TTC549 (cell line): Measurements from ENCODE around the gene ERGIC1.

Experiments used
- FAIRE-seq: peaks from 2 replicates; lab custom pipeline; 2012; peaks lifted over from hg19 to GRCh38; lab: Jason Lieb, UNC

ERGIC1 gene

DNA sequence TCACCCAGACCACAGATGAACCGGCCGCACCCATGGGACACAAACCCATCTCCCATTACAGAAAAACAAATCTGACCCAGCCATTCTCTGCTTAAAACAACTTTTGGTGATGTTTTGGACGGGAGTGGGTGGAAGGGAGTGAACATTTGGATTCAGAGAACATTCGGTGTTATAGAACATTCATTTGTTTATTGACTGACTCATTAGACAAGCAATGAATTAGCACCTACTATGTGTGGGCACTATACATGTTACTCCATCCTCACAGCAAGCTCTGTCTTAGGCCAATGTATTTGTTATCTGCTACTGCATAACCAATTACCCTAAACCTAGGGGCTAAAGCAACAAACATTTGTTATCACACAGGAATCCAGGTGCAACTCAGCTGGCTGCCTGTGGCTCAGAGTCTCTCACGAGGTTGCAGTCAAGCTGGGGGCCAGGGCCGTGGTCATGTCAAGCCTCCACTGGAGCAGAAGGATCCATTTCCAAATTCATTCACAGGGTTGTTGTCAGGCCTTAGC is 5.1 kb upstream of the ERGIC1 start:
- FAIRE-seq, result no peak

DNA sequence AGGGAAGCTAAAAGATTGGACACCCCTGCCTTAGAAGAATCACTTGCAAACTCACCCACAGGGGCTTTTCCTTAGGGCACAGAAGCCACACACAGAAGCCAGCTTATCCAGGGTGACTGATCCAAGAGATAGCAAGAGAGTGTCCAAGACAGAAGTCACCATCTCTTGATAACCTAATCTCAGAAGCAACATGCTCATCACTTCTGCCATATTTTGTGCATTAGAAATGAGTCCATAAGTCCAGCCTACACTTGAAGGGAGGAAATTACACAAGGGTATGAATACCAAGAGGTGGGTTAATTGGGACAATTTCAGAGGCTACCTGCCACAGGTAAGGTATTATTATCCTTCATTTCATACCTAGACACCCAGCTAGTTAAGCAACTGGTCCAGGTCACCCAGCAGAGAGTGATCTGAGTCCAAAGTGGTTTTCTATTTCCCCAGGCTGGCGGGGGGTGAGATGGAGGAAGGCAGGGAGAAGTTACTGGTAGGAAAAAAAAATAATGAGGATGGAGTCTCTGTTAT is 3.7 kb upstream of the ERGIC1 start:
- no peak for FAIRE-seq

DNA sequence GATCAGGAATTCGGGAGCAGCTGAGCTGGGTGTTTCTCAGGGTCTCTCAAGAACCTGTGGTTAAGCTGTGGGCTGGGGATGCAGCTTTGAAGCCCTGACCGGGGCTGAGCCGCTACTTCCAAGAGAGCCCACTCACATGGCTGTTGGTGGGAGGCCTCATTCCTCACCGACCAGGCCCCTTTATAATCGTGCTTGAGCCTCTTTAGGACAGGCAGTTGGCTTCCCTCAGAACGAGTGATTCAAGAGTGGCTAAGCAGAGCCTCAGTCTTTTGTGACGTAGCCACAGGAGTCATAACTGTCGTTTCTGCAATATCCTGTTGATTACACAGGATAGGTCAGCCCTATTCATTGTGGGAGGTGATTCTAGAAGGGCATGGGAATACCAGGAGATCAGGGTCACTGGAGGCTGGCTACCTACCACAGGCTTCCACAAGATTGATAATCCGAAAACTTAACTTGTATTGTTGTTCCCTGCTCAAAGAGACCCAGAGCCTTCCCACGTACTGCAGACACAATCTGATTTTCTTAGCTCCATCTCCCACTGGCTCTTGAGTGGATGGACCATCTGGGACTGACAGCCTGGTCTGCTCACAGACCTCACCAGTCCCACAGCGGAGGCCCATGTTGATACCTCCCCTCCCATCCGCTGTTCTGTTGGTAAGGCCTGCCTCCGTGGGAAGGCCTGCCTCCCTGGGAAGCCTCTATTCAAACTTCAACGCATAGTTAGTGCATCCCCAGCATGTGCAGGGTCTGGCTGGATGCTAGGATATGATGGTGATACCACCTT is 3.0 kb upstream of the ERGIC1 start:
- no peak for FAIRE-seq

DNA sequence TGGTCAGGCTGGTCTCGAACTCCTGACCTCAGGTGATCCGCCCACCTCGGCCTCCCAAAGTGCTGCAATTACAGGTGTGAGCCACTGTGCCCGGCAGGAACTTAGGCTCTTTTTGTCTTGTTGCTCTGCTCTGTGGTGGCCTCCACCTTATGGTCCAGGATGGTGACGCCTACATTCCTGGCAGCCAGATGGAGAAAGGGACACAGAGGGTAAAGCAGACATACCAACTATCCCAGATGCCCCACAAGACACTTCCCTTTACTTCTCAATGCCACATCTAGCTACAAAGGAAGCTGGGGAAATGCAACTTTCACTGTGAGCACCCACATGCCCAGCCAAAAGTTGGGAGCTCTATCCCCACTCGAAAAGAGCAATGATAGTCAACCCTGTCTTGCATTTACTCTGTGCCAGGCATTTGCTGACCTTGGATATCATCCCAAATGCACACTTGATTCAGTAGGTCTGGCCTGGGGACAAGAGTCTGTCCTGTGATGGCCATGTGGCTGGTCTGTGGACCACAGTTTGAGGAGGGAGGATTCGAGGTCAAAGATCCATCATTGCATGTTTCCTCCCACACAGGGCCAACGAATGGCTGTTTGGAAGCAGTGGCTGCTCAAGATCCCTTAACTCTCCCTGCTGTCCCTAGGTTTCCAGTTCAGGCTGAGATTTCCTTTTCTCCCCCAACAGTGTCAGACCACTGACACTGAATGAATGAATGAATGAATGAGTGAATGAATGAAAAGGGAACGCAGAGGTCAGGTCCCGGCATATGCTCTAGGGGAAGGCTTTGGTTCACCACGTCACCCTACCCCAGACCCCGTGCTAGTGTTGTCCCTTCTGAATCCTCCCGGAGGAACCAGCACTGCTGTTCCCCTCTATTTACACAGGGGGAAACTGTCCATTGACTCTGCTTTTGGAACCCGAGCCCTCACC is 1.4 kb upstream of the ERGIC1 start:
- no peak for FAIRE-seq

DNA sequence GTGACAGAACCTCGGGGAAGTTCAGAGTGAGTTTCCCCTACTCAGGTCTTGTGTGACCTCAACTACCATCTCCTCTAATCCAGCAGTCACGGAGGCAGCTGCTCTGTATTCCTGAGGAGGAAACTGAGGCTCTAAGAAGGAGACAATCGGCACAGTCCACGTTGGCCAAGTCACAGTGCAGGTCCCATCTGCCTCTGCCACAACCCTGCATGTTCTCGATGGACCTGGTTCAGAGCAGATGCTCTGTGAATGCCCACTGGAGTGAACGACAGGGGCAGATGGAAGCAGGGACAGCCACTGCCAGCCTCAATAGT is 722 bp upstream of the ERGIC1 start:
- no peak for FAIRE-seq

DNA sequence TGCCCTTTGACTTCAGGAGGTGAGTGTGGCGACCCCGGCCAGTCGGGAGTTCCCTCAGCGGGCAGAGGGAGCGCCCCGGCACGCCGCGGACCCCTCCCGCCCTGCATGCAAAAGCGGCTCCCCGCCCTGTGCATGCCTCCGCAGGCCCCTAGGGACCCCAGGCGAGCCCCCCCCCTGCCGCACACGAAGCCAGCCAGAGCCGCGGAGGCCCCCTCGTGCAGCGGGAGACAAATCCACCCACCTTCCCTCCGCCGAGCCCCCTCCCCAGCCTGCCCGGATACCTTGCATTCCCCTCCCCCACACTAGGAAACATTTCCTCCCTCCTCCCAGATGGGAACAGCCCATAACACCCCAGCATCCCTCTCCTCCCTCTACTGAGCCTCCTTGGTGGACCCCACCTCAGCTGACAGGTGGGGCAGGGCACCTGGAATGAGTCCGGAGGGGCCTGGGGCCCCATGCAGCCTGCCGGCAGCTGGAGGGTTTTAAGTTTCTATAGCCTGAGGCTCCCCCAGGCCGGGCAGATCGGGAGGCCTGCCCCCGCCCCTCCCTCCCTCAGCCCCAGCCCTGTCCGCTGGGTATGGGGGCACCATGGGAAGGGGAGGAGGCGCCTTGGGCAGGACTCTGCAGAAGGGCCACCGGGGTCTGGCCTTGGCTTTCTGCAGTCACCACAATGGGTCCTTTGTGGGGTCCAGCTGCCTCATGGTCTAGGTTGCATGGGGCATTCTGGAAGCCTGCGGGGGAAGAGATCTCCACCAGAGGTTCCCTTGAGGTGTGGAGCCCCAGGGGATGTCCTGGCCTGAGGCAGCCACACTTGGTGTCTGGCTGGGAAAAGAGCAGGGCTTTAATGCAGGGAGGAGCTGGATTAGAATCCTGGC is 601 bp downstream of the ERGIC1 start:
- no peak for FAIRE-seq

DNA sequence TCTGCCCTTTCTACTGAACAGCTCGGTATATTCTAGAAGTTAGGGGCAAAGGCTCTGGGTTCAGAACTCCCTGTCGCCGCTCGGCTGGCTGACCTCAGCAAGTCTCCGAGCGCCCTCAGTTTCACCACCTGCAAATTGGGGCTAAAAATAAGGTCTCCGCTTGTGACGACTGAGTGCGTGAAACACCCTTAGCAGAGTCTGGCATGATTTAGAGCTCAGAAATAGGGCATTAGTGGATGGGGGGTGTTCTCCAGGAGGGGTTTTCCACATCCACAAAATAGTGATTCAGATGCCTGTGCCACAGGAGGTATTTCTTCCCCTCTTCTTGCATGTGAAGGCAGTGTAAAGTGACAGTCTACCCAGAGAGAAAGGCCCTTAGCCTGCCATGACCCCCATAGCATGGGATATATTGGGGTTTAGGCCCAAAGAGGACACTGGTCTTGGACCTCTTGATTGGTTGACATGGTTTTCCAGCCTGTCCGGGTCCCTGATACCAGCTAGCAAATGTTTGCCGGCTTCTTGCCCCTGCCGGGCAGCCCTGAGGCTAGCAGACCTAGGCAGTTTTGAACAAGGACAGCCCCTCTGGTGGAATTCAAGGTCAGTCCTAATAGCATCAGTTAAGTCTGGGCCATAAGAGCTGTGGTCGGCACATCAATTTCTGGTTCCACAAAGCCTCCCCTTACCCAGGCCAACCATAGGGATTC is 1.4 kb downstream of the ERGIC1 start:
- no peak for FAIRE-seq

DNA sequence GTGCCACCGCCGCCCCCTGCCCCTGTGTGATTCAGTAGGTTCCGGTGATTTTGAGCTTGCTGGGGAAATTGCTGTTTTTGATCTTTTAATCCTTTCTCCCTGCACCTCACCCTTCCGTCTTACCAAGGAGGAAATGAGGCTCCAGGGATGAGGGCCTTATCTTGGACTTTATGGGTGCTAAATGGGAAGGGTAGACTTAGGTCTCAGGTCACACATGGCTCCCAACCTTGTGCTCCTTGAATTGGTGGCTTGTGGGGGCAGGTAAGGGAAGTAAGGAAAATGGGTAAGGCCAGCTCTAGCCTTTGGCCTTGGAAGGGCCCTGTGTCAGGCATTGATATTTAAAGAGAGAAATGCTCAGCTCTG is 1.9 kb downstream of the ERGIC1 start:
- no peak for FAIRE-seq

DNA sequence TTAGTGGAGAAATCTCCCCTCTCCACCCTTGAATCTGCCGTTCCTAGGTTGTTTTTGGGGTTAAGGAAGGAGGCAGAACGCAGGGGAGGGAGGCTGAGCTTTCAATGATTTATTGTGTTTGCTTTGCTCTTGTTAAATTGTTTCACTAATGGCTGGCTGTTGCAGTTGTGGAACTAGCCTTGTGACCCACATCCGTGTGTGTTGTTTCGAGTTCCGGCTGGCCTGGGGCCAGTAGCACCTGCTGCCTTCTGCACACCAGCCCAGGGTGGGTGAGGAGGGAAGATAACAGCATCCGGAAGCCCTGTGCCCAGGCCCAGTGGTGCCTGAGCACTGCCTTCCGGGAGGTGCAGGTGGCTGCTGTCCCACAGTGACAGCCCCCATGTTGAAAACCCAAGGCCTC is 3.6 kb downstream of the ERGIC1 start:
- no peak for FAIRE-seq

DNA sequence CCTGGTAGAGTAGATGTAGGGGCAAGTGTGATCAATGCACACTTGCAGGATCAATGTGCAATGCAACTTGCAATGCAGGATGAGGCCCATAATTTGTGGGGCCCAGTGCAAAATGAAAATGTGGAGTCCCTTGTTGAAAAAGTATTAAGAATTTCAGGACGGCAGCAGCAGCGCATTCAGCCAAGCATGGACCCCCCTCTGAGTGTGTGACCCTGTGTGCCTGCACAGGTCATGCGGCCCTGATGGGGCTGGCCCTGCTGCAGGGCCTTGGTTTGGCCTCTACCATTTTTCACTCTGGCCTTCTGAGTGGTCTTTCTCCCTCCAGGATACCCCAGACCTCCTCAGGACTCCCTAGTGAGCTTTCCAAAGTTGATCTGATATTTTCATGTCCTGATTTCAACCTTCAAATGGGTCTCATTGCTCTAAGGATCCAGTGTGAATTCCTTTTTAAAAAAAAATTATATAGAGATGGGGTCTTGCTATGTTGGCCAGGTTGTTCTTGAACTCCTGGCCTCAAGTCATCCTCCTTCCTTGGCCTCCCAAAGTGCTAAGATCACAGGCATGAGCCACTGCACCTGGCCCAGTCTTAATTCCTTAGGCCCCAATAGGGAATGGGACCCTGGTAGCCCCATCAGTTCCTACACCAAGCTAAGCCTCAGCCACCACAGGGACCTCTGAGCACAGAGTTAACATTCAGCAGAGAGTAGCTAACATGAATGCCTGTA is 4.3 kb downstream of the ERGIC1 start:
- no peak for FAIRE-seq

DNA sequence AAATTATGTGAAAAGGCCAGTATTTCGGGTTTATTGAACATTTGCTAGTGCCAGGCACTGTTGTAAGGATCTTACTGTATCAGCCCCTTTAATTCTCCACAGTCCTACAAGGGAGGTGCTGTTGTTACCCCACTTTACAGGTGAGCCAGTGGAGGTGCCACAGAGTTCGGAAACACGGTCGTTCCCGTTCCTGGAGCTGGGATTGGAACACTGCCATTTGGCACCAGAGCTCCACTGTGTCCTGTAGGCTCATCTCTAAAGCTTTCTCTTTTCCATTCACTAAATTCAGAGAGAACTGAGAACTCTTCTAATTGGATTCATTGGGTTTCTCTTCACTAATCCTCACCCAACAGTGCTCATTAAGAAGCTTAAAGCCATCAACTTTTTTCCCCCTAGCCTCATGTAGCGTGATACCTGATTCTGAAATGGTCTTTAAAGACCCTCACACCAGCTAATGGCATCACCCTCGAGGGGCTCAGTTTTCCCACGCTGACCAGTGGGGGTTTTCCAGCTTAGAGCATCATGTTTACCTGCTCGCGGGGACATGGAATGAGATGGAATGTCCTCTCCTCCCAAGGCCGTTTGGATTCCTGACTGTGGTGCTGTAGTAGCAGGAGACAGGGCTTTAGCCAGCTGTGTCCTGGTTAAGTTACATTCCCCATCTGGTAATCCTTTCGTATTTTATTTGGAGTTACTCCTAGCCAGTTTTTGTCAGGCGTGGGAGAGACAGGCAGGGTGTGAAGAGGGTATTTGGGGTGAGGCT is 5.8 kb downstream of the ERGIC1 start:
- FAIRE-seq, result no peak

DNA sequence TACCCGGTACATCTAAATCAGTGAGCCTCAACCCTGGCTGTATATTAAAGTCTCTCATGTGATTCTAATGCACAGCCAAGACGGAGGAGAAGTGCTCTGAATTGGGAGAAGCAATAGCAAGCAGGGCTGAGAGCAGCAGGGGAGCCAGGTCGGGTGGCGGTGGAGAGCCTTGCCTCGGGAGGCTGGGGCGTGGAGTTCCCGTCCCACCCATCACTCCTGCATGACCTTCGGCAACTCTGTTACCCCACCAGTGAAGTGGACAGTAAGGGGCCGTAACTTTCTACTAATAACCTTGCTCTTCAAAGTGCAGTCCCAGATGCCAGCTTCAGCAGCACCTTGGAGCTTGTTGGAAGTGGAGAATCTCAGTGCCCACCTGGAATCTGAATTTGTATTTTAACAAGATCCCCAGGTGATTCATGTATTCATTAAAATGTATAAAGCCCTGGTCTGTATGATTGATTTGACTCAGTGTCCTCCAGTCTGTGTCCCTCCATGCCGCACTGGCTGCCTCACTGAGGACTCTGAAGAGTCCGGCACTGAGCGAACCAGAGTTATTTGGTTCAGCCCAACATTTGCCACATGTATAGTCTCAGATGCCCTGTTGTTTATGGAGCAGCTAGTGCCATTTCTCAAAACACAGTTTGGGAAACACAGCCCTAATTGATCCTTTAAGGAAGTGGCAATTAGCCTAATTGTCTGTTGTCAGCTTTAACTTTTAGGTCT is 6.5 kb downstream of the ERGIC1 start:
- FAIRE-seq, result no peak

DNA sequence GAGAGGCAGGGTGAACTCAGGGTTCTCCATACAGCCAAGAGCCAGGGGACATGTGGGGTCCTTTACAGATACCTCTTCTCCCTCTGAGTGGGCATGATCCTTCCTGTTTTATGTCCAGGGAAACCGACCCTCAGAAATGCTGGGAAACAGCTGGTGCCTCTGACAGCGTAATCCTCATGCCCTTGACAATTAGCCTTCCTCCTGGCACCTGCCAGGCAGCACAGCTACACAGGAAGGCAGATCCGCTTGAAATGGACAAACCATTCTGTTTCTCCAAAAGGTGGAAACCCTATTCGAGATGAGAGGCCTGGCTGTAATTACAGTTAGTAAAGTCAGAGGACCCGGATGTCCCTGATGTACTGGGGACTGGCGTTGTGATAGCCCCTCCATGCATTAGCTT is 7.2 kb downstream of the ERGIC1 start:
- no peak for FAIRE-seq

DNA sequence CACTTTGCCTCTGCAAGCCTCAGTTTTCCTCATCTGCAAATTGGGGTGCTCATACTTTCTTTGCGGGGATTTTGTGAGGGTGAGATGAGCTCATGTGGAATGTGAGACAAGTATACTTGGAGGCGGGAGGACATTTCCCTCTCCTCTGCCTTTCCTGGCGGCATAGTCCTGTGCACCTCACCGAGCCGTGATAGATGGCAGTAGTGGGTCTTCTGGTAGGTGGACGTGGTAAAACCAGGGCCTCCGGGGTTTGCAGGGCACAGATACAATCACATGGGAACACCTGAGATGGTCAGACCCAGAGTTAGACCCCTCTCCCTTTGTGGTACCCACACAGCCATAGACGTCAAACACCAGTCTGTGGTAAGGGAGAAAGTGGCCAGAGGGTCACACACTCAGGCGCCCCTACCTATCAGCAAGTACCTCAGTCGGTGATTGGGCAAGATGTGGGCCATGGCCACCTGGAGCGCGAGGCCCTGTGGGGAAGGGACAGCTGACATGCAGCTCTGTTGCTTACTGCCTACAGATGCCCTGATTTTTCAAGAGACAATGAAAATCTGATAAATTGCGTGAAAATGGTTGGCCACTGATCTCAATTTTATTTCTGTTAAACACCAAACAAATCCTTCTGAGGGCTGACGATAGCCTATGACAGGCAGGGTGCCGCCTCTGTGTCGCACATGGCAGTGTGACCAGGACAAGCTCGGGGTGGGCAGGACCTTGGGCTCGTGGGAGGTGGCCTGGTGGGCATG is 9.9 kb downstream of the ERGIC1 start:
- FAIRE-seq, result no peak

DNA sequence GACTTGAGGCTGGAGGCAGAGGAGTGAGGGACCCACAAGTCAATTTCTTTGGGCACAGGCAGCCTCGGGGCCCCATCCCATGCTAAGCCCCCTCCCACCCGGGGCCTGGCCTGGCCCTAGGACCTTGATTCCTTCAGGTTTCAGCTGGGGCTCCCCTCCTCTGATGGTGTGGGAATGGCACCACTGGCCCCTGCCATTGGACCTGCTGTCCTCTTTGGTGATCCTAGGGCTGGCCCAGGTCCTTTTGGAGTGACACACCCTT is 10.5 kb downstream of the ERGIC1 start:
- no peak for FAIRE-seq

DNA sequence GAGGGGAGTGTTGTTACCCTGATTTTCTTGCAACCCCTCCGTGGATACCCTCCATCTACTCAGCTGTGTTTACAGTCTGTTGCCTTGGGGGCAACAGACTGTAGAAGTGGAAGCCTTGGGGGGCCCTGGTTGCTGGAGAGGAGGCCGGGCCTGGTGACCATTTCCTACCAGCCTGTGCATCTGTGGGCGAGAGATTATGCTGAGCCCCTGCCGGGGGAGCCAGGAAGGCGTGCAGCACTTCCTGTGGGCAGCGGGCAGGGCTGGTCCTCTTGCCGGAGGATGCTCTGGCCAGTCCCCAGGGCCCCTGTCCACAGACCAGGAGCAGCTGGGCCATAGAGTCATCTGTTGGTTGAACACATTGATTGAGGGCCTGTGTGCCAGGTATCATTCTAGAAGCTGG is 11.1 kb downstream of the ERGIC1 start:
- FAIRE-seq, result no peak

DNA sequence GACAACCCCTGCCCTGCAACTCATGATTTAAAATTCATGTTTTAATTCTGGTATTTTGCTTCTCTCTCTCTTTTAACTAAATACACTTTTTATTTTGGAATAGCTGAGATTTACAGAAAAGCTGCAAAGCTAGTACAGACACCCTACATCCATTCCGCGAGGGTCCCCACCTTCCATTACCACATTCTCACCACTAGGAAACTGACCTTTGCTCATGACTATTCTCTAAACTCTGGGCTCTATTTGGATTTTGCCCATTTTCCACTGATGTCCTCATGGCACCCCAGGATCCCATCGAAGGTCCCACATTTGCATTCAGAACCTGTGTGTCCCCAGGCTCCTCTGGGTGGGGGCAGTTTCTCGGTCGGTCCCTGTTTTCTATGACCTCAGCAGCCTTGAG is 11.5 kb downstream of the ERGIC1 start:
- FAIRE-seq, result no peak

DNA sequence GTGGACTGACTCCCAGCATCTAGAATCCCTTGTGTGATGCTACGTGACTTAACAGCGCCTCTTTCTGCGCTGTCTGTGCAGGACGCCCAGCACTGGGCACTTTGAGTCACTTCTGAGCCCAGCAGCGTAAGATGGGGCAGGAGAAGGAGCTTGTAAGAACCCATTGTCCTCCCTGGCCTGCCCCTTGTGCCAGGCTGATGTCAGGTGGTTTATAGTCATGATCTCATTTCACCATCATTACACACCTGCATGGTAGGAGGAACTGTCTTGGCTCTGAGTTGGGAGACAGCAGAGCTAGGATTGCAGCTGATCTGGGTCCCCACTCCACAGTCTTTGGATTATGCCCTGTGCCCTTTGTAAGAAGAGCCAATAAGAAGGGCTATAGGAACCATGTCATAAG is 12.2 kb downstream of the ERGIC1 start:
- FAIRE-seq, result no peak

DNA sequence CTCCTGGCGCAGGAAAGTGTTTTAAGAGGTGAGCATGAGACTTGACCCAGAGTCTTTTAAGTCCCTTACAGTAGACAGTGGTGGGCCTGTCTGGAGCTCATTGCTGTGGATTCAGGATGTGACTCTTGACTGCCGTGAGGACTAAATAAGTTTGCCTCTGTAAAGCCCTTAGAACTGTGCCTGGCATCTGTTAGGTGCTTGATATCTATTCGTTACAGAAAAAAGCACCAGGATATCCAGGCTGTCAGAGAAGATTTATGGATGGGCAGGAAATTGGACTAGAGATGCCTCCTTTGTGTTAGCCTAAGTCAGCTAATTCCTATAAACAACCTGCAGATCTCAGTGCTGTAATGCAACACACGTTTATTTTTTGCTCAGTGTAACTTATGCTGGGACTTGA is 12.6 kb downstream of the ERGIC1 start:
- FAIRE-seq, result no peak
